HepG2 (cell line): ENCODE results near the gene WIPF2.

ENCODE experiments used
- ISL2 ChIP-seq: sonication (generic); formaldehyde crosslinking; IDR thresholded peaks from 2 replicates; pipeline ENCODE4 v1.5.0; 2020; ENCODE audit warnings: missing genetic modification reagents
- NFE2L2 ChIP-seq: fragments of 150-350 bp; IDR thresholded peaks from 2 replicates; pipeline ENCODE4 v1.6.1; 2014; ENCODE audit warnings: low read length
- PHF8 ChIP-seq: sonication (generic); formaldehyde crosslinking; IDR thresholded peaks from 2 replicates; pipeline ENCODE4 v1.5.0; 2020; ENCODE audit warnings: missing genetic modification reagents
- POLR2A ChIP-seq, 2 experiments: IDR thresholded peaks; 2 replicates each; pipeline ENCODE4 v1.6.1; 2011; ENCODE audit warnings: low read depth in 2 of 2, low read length in 2 of 2, mild to moderate bottlenecking in 1 of 2, moderate library complexity in 1 of 2; ENCODE audit not compliant: insufficient read depth in 1 of 2
- SNRNP70 ChIP-seq: fragments of 200-400 bp; formaldehyde crosslinking; IDR thresholded peaks from 2 replicates; pipeline ENCODE4 v1.6.1; 2017; ENCODE audit warnings: mild to moderate bottlenecking, low read depth, low read length, moderate library complexity
- ZNF12 ChIP-seq: sonication (generic); formaldehyde crosslinking; IDR thresholded peaks from 2 replicates; pipeline ENCODE4 v1.5.0; 2020; ENCODE audit warnings: missing genetic modification reagents
- TF ChIP-seq, protein P1 (sequence below): sonication (generic); formaldehyde crosslinking; IDR thresholded peaks from 2 replicates; pipeline ENCODE4 v1.5.0; 2020; ENCODE audit warnings: mild to moderate bottlenecking, missing genetic modification reagents, moderate library complexity
- TF ChIP-seq, protein P2 (sequence below): sonication (generic); formaldehyde crosslinking; IDR thresholded peaks from 2 replicates; pipeline ENCODE4 v1.4.0; 2020; ENCODE audit warnings: missing genetic modification reagents

DNA sequence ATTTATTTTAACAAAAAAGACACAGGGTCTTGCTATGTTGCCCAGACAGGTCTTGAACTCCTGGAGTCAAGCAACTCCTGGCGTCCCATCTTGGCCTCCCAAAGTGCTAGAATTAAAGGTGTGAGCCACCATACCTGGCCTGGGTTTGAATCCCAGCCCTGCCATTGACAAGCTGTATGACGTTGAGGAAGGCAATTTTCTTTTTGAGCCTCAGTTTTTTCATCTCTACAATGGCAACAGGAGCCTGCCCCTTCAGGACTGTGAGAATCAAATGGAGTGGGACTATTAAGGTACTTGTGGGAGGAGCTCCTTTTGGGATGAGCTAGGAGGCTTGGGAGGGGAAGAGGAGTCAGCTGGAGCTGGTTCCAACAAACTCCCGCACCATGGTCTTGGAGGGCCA, 96.1 kb downstream of the WIPF2 start:
- TF ChIP-seq NFE2L2 (no peak), SNRNP70 (no peak), PHF8 (CRISPR knock-in tag) (no peak), POLR2A (IDR thresholded peaks at IDR 0.05; ENCODE audit: insufficient read depth in 1 of 2, low read depth in 2 of 2, low read length in 2 of 2) (no peak), ZNF12 (no peak), ISL2 (CRISPR knock-in tag) (no peak)
- TF ChIP-seq, protein P1, sequence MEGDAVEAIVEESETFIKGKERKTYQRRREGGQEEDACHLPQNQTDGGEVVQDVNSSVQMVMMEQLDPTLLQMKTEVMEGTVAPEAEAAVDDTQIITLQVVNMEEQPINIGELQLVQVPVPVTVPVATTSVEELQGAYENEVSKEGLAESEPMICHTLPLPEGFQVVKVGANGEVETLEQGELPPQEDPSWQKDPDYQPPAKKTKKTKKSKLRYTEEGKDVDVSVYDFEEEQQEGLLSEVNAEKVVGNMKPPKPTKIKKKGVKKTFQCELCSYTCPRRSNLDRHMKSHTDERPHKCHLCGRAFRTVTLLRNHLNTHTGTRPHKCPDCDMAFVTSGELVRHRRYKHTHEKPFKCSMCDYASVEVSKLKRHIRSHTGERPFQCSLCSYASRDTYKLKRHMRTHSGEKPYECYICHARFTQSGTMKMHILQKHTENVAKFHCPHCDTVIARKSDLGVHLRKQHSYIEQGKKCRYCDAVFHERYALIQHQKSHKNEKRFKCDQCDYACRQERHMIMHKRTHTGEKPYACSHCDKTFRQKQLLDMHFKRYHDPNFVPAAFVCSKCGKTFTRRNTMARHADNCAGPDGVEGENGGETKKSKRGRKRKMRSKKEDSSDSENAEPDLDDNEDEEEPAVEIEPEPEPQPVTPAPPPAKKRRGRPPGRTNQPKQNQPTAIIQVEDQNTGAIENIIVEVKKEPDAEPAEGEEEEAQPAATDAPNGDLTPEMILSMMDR, result no peak
- TF ChIP-seq, protein P2, sequence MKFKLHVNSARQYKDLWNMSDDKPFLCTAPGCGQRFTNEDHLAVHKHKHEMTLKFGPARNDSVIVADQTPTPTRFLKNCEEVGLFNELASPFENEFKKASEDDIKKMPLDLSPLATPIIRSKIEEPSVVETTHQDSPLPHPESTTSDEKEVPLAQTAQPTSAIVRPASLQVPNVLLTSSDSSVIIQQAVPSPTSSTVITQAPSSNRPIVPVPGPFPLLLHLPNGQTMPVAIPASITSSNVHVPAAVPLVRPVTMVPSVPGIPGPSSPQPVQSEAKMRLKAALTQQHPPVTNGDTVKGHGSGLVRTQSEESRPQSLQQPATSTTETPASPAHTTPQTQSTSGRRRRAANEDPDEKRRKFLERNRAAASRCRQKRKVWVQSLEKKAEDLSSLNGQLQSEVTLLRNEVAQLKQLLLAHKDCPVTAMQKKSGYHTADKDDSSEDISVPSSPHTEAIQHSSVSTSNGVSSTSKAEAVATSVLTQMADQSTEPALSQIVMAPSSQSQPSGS (CRISPR knock-in tag), result no peak
